ENCODE measurements around the gene PGC.

- TF ChIP-seq FOXA1 (IDR thresholded peaks at IDR 0.05) (no peak), SP1 (IDR thresholded peaks at IDR 0.05) (no peak), ZNF384 (IDR thresholded peaks at IDR 0.05) (no peak), HDGF (IDR thresholded peaks at IDR 0.05; ENCODE audit: borderline replicate concordance) (no peak), FOXK2 (IDR thresholded peaks at IDR 0.05) (no peak), TARDBP (IDR thresholded peaks at IDR 0.05) (no peak), ELF4 (IDR thresholded peaks at IDR 0.05) (no peak)
Observed at GRCh38 chr6:41786451-41787218, 39.4 kb upstream of the PGC start.
